22Rv1 (cell line): ENCODE measurements around the gene CNTNAP2.

Experiments
- ZFX ChIP-seq: fragments of 450-650 bp; IDR thresholded peaks from 2 replicates; pipeline ENCODE4 v1.6.1; 2017; ENCODE audit warnings: antibody characterized with exemption, borderline replicate concordance
- TF ChIP-seq, protein P1 (sequence below): fragments of 450-650 bp; IDR thresholded peaks from 2 replicates; pipeline ENCODE4 v1.5.1; 2017; ENCODE audit warnings: mild to moderate bottlenecking

DNA sequence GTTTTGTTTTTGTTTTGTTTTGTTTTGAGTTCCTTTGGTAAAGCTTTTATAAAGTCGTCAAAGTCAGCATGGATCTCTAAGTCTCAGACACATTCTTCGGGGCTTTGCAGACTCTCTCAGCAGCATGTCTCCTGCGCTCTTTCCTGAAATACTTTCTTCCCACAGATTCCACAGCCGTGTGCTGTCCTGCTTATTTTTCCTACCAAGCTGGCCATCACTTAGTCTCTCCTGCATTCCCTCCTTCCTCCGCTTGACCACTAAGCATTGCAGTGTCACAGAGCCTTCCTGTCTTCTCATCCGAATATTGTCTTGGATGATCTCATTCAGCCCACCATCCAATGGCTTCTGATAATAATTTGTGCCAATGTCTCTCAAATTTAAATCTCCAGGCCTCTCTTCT, 2039.6 kb downstream of the CNTNAP2 start:
- TF ChIP-seq, protein P1, sequence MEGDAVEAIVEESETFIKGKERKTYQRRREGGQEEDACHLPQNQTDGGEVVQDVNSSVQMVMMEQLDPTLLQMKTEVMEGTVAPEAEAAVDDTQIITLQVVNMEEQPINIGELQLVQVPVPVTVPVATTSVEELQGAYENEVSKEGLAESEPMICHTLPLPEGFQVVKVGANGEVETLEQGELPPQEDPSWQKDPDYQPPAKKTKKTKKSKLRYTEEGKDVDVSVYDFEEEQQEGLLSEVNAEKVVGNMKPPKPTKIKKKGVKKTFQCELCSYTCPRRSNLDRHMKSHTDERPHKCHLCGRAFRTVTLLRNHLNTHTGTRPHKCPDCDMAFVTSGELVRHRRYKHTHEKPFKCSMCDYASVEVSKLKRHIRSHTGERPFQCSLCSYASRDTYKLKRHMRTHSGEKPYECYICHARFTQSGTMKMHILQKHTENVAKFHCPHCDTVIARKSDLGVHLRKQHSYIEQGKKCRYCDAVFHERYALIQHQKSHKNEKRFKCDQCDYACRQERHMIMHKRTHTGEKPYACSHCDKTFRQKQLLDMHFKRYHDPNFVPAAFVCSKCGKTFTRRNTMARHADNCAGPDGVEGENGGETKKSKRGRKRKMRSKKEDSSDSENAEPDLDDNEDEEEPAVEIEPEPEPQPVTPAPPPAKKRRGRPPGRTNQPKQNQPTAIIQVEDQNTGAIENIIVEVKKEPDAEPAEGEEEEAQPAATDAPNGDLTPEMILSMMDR, result no peak
- no peak for TF ChIP-seq ZFX
